Neural crest cell (in vitro differentiated cells): ENCODE results near the gene RPS6KA5. TPM values are rescaled to one million over a fixed set of nuclear protein-coding genes. Genes with fewer than 3 reads are reported as not detected.
"Not testable (repeated sequence)": the region's sequence is repeated elsewhere in the genome, so short reads cannot be mapped to it uniquely, and the experiment has no call there.

ENCODE experiments used
- DNase-seq: peaks from one replicate; pipeline ENCODE4 v3.0.0; 2021; ENCODE audit warnings: low read depth, mixed read lengths, low spot score
- H3K27ac Mint-ChIP-seq: one replicate; pipeline ENCODE4 v1.8.0; 2021; ENCODE audit warnings: mild to moderate bottlenecking, mixed read lengths; ENCODE audit not compliant: unreplicated experiment
- H3K27me3 Mint-ChIP-seq: 2 replicates; pipeline ENCODE4 v1.8.0; 2021; ENCODE audit warnings: low read depth, mild to moderate bottlenecking, mixed read lengths
- H3K36me3 Mint-ChIP-seq: 2 replicates; pipeline ENCODE4 v1.8.0; 2021; ENCODE audit warnings: low read depth, mild to moderate bottlenecking, mixed read lengths
- H3K4me1 Mint-ChIP-seq: 2 replicates; pipeline ENCODE4 v1.8.0; 2021; ENCODE audit warnings: mixed read lengths
- H3K4me3 Mint-ChIP-seq: one replicate; pipeline ENCODE4 v1.8.0; 2021; ENCODE audit warnings: mild to moderate bottlenecking, mixed read lengths
- H3K9me3 Mint-ChIP-seq: 2 replicates; pipeline ENCODE4 v1.8.0; 2021; ENCODE audit warnings: mixed read lengths
- total RNA-seq: library from RNA; stranded (reverse); gene quantifications from 2 replicates; pipeline ENCODE4 v1.2.1, GENCODE V29; 2021
- TF ChIP-seq, protein P1 (sequence below): fragments of 200-600 bp; sonication (generic); conservative IDR thresholded peaks from 2 replicates; pipeline ENCODE4 v1.5.0; 2021; ENCODE audit warnings: antibody characterized with exemption, mild to moderate bottlenecking

The RPS6KA5 gene
- total RNA-seq, 1 donor from 2014 or later: 2.2 TPM

DNA sequence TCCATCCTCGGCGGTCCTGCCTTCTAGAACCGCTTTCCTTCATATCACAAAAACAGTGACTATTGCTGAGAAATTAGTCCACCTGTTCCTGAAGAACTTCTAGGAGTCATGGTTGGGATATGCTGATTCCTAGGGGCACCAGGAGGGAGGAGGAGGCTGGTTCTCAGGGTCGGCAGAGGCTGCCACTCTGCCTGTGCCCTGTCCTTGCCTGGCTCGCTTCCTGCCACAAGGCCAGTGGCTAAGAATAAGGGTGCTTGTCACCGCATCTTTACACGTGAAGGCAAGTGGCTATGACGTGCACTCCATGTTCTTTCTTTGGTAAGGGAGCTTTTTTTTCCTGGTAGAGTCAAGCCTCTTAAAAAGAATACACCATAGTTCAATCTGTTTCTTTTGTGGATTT, 34.7 kb upstream of the RPS6KA5 start:
- TF ChIP-seq, protein P1, sequence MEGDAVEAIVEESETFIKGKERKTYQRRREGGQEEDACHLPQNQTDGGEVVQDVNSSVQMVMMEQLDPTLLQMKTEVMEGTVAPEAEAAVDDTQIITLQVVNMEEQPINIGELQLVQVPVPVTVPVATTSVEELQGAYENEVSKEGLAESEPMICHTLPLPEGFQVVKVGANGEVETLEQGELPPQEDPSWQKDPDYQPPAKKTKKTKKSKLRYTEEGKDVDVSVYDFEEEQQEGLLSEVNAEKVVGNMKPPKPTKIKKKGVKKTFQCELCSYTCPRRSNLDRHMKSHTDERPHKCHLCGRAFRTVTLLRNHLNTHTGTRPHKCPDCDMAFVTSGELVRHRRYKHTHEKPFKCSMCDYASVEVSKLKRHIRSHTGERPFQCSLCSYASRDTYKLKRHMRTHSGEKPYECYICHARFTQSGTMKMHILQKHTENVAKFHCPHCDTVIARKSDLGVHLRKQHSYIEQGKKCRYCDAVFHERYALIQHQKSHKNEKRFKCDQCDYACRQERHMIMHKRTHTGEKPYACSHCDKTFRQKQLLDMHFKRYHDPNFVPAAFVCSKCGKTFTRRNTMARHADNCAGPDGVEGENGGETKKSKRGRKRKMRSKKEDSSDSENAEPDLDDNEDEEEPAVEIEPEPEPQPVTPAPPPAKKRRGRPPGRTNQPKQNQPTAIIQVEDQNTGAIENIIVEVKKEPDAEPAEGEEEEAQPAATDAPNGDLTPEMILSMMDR: no peak
- no peak for DNase-seq
- no peak overlapping the region for H3K4me3 Mint-ChIP-seq
- H3K27ac Mint-ChIP-seq: peak overlapping the region; percentile 81
- H3K4me1 Mint-ChIP-seq: no peaks in the 10 kb centered on the region
- no peaks in the 10 kb centered on the region for H3K9me3 Mint-ChIP-seq
- no peaks in the 10 kb centered on the region for H3K36me3 Mint-ChIP-seq
- no peaks in the 10 kb centered on the region for H3K27me3 Mint-ChIP-seq

DNA sequence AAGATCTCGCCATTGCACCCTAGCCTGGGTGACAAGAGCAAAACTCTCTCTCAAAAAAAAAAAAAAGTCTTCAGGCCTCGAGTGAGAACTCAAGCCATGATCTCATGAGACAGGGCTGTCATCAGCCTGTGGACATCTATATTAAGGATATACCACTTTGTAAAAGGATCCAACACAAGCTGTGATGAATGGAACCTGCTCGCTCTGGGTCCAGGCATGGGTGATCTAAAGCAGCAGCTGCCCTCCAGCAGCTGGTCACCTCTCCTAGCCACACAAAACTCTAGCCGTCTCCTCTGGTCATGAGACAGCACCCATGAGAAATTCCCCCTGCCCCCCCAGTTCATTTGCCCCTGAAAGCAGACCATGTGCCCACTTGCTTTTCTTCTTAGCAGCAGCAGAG, 34.3 kb upstream of the RPS6KA5 start:
- H3K4me1 Mint-ChIP-seq: no peaks in the 10 kb centered on the region

DNA sequence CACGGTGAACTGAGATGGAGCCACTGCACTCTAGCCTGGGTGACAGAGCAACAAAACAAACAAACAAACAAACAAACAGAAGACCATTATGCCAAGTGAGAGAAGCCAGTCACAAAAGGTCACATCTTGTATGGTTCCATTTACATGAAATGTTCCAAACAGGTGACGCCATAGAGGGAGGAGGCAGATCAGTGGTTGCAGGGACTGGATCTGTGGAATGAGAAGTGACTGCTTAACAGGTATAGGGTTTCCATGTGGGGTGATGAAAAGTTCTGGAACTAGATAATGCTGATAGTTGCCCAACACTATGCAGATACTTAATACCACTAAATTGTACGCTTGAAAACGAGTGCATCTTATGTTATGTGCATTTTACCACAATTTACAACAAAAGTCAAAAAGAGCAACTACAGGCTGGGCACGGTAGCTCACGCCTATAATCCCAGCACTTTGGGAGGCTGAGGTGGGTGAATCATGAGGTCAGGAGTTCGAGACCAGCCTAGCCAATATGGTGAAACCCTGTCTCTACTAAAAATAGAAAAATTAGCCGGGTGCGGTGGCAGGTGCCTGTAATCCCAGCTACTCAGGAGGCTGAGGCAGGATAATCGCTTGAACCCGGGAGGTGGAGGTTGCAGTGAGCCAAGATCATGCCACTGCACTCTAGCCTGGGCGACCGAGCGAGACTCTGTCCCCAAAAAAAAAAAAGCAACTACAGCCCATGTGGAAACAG, 33.5 kb upstream of the RPS6KA5 start:
- H3K36me3 Mint-ChIP-seq, H3K27ac Mint-ChIP-seq, H3K9me3 Mint-ChIP-seq, H3K4me1 Mint-ChIP-seq, DNase-seq, H3K27me3 Mint-ChIP-seq, H3K4me3 Mint-ChIP-seq: not testable (repeated sequence)

More for the DNA sequence above, 34.3 kb upstream of the RPS6KA5 start:
- Mint-ChIP-seq H3K27me3 (no peaks in the 10 kb centered on the region), H3K4me3 (no peak overlapping the region), H3K27ac (peak overlapping the region; percentile 81), H3K9me3 (no peaks in the 10 kb centered on the region), H3K36me3 (no peaks in the 10 kb centered on the region)
- TF ChIP-seq, protein P1: no peak
- no peak for DNase-seq

DNA sequence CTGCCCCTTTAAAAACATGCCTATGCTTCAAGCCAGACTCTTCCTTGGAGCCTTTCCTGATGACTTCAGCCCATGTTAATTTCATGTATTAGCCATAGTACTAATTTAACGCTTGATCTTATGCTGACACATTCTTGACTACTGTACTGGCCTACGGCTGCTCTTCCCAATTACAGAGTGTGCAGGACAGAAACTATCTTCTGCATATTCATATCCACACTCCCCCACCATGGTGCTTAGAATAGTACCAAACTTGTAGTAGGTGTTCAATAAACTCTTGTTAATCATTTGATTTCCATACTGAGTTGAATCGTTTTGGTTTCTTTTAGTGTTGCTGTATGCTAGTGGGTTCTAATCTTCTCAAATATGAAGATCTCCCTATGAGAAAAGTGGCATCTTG, 31.6 kb upstream of the RPS6KA5 start:
- Mint-ChIP-seq H3K4me1 (no peaks in the 10 kb centered on the region), H3K4me3 (no peak overlapping the region), H3K9me3 (no peaks in the 10 kb centered on the region), H3K27ac (no peak overlapping the region), H3K36me3 (no peaks in the 10 kb centered on the region), H3K27me3 (no peaks in the 10 kb centered on the region)
- no peak for DNase-seq
- TF ChIP-seq, protein P1: no peak

DNA sequence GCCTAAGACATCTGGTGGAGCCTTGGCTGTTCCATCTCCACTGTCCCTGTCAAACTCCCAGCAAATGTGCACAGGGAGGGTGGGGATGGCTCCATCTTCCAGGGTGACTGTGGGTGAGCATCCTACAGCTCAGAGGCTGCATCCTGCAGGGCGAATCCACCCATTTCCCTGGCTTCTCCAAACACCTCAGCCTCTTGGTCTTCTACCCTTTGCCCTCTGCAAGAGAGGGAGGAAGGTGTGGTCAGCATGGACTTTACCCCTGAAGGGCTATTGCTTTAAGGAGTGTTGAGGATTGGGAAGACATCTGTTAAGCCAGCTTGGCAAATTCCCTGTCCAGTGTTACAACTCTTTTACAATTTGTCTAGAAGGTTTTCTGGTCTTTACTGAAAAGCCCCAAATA, 30.3 kb upstream of the RPS6KA5 start:
- TF ChIP-seq, protein P1: no peak
- no peaks in the 10 kb centered on the region for H3K36me3 Mint-ChIP-seq
- no peak overlapping the region for H3K4me3 Mint-ChIP-seq
- no peak for DNase-seq
- H3K9me3 Mint-ChIP-seq: no peaks in the 10 kb centered on the region
- H3K27ac Mint-ChIP-seq: no peak overlapping the region
- no peaks in the 10 kb centered on the region for H3K4me1 Mint-ChIP-seq
- H3K27me3 Mint-ChIP-seq: no peaks in the 10 kb centered on the region

DNA sequence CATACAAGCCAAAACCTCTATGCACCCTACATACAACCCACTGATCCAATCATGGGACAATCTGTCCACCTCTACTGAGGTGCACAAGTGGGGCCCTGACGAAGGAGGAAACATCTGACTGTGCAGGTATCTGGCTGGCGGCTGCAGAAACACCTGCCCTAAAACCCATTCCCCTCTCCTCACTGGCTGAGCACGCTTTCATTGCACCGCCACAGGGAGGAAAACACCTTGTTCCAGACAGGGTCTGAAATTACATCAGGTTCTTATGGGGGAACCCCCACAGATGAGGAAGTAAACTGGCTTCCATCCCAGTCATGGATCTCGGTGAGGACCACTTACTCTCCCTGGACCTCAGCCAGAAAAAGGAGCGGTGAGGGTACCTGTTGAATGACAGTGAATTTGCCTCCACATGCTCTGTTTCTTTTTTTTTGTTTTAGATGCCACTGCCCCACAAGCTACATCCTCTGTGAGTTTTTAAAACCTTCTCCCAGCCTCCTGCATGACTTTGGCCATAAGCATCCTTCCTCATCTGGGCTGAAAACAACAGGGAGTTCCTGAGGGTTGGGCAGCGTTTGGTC, 29.6 kb upstream of the RPS6KA5 start:
- no peak overlapping the region for H3K27ac Mint-ChIP-seq
- H3K4me3 Mint-ChIP-seq: no peak overlapping the region
- DNase-seq: no peak
- no peaks in the 10 kb centered on the region for H3K36me3 Mint-ChIP-seq
- no peaks in the 10 kb centered on the region for H3K27me3 Mint-ChIP-seq
- TF ChIP-seq, protein P1: no peak
- H3K9me3 Mint-ChIP-seq: no peaks in the 10 kb centered on the region
- H3K4me1 Mint-ChIP-seq: no peaks in the 10 kb centered on the region
